Fibroblast of lung (primary cell): ENCODE measurements around the gene PRKCA.

Experiments used
- EZH2 ChIP-seq: IDR thresholded peaks from 2 replicates; pipeline ENCODE4 v1.5.1; 2012; ENCODE audit warnings: low read length, control low read depth, mild to moderate bottlenecking; ENCODE audit errors: missing control alignments
- TF ChIP-seq, protein P1 (sequence below), 2 donors: IDR thresholded peaks in 1 of 2; conservative IDR thresholded peaks in 1 of 2; 1 replicate in 1 of 2; 2 replicates in 1 of 2; pipeline ENCODE4 v1.5.1; 2011 to 2012; ENCODE audit warnings: low read length in 2 of 2, control low read depth in 1 of 2, inconsistent platforms in 1 of 2, low read depth in 1 of 2, mild to moderate bottlenecking in 1 of 2

DNA sequence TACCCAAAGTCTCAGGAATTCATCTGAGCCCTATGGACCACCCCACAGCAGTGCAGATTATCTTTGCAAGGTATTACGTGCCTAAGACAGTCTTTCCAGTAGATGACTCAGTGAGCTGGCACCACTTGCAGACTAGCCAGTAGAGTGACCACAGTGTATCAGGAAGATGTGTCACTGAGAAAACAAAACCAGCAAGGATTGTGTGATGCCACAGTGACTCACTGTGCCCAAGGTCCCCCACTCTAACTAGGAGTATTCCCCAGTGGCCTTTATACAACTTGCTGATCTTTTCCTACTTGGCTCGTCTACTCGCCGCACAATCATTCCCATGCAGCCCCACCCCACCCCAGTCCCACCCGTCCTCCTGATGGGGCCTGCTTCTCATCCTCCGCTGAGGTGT is 26.8 kb upstream of the PRKCA start:
- TF ChIP-seq, protein P1, sequence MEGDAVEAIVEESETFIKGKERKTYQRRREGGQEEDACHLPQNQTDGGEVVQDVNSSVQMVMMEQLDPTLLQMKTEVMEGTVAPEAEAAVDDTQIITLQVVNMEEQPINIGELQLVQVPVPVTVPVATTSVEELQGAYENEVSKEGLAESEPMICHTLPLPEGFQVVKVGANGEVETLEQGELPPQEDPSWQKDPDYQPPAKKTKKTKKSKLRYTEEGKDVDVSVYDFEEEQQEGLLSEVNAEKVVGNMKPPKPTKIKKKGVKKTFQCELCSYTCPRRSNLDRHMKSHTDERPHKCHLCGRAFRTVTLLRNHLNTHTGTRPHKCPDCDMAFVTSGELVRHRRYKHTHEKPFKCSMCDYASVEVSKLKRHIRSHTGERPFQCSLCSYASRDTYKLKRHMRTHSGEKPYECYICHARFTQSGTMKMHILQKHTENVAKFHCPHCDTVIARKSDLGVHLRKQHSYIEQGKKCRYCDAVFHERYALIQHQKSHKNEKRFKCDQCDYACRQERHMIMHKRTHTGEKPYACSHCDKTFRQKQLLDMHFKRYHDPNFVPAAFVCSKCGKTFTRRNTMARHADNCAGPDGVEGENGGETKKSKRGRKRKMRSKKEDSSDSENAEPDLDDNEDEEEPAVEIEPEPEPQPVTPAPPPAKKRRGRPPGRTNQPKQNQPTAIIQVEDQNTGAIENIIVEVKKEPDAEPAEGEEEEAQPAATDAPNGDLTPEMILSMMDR (conservative IDR thresholded peaks at IDR 0.05 in 1 of 2, IDR thresholded peaks at IDR 0.05 in 1 of 2; ENCODE audit: low read depth in 1 of 2, low read length in 2 of 2) = no peak
- TF ChIP-seq EZH2 = no peak
